HEK293T (cell line): ENCODE measurements around the gene LIPN.

Experiments
- CTCF ChIA-PET: fragments of 350-600 bp; formaldehyde crosslinking; extraction: SDS; loops from one replicate; lab custom pipeline; 2021; ENCODE audit warnings: antibody characterized with exemption, inconsistent platforms; lab: Yijun Ruan, JAX
- POLR2A ChIA-PET: fragments of 350-600 bp; formaldehyde crosslinking; extraction: SDS; loops from one replicate; lab custom pipeline; 2020; ENCODE audit warnings: antibody characterized with exemption, inconsistent platforms; lab: Yijun Ruan, JAX
- DNase-seq: peaks from one replicate; pipeline ENCODE4 v3.0.0; 2012; ENCODE audit warnings: mixed read lengths; ENCODE audit errors: extremely low spot score
- ARNT ChIP-seq: fragments of 450-650 bp; IDR thresholded peaks from 2 replicates; pipeline ENCODE4 v1.6.1; 2017; ENCODE audit warnings: mild to moderate bottlenecking
- BHLHE40 ChIP-seq: fragments of 450-650 bp; IDR thresholded peaks from 2 replicates; pipeline ENCODE4 v1.6.1; 2016; ENCODE audit warnings: mild to moderate bottlenecking, moderate library complexity, borderline replicate concordance
- CTBP1 ChIP-seq: fragments of 450-650 bp; IDR thresholded peaks from 2 replicates; pipeline ENCODE4 v1.6.1; 2016; ENCODE audit warnings: borderline replicate concordance
- ELF4 ChIP-seq: fragments of 450-650 bp; IDR thresholded peaks from 2 replicates; pipeline ENCODE4 v1.6.1; 2017; ENCODE audit warnings: antibody characterized with exemption
- FOXA1 ChIP-seq: fragments of 450-650 bp; IDR thresholded peaks from 2 replicates; pipeline ENCODE4 v1.6.1; 2016; ENCODE audit warnings: mild to moderate bottlenecking
- FOXK2 ChIP-seq: fragments of 450-650 bp; IDR thresholded peaks from 2 replicates; pipeline ENCODE4 v1.6.1; 2016; ENCODE audit warnings: mild to moderate bottlenecking
- FOXM1 ChIP-seq: fragments of 450-650 bp; IDR thresholded peaks from 2 replicates; pipeline ENCODE4 v1.6.1; 2017; ENCODE audit warnings: mild to moderate bottlenecking, borderline replicate concordance
- HDGF ChIP-seq: fragments of 450-650 bp; IDR thresholded peaks from 2 replicates; pipeline ENCODE4 v1.6.1; 2017; ENCODE audit warnings: antibody characterized with exemption, borderline replicate concordance
- L3MBTL2 ChIP-seq: fragments of 450-650 bp; conservative IDR thresholded peaks from 2 replicates; pipeline ENCODE4 v1.6.1; 2016; ENCODE audit warnings: mild to moderate bottlenecking
- LEF1 ChIP-seq: fragments of 450-650 bp; IDR thresholded peaks from 2 replicates; pipeline ENCODE4 v1.6.1; 2017; ENCODE audit warnings: mild to moderate bottlenecking, borderline replicate concordance
- NFRKB ChIP-seq: fragments of 450-650 bp; IDR thresholded peaks from 2 replicates; pipeline ENCODE4 v1.6.1; 2016; ENCODE audit warnings: mild to moderate bottlenecking, moderate library complexity
- SP1 ChIP-seq: fragments of 450-650 bp; IDR thresholded peaks from 2 replicates; pipeline ENCODE4 v1.6.1; 2017
- SUZ12 ChIP-seq: fragments of 450-650 bp; IDR thresholded peaks from 2 replicates; pipeline ENCODE4 v1.6.1; 2016; ENCODE audit warnings: mild to moderate bottlenecking
- TARDBP ChIP-seq: fragments of 450-650 bp; IDR thresholded peaks from 2 replicates; pipeline ENCODE4 v1.6.1; 2016
- ZNF384 ChIP-seq: fragments of 450-650 bp; IDR thresholded peaks from 2 replicates; pipeline ENCODE4 v1.6.1; 2016
- TF ChIP-seq, protein P1 (sequence below): fragments of 450-650 bp; IDR thresholded peaks from 2 replicates; pipeline ENCODE4 v1.6.1; 2016

LIPN gene

GRCh38 chr10:88819290-88819689, 59.5 kb downstream of the LIPN start:
- DNase-seq, result no peak
- CTCF ChIA-PET, result no interaction called here
- TF ChIP-seq CTBP1 (no peak), FOXM1 (no peak), SUZ12 (no peak), ELF4 (no peak), ZNF384 (no peak), SP1 (no peak), L3MBTL2 (no peak), ARNT (no peak), LEF1 (no peak), TARDBP (no peak), HDGF (no peak), FOXA1 (no peak), NFRKB (no peak), FOXK2 (no peak), BHLHE40 (no peak)
- TF ChIP-seq, protein P1, sequence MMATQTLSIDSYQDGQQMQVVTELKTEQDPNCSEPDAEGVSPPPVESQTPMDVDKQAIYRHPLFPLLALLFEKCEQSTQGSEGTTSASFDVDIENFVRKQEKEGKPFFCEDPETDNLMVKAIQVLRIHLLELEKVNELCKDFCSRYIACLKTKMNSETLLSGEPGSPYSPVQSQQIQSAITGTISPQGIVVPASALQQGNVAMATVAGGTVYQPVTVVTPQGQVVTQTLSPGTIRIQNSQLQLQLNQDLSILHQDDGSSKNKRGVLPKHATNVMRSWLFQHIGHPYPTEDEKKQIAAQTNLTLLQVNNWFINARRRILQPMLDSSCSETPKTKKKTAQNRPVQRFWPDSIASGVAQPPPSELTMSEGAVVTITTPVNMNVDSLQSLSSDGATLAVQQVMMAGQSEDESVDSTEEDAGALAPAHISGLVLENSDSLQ, result no peak
- POLR2A ChIA-PET, result no interaction called here

DNA sequence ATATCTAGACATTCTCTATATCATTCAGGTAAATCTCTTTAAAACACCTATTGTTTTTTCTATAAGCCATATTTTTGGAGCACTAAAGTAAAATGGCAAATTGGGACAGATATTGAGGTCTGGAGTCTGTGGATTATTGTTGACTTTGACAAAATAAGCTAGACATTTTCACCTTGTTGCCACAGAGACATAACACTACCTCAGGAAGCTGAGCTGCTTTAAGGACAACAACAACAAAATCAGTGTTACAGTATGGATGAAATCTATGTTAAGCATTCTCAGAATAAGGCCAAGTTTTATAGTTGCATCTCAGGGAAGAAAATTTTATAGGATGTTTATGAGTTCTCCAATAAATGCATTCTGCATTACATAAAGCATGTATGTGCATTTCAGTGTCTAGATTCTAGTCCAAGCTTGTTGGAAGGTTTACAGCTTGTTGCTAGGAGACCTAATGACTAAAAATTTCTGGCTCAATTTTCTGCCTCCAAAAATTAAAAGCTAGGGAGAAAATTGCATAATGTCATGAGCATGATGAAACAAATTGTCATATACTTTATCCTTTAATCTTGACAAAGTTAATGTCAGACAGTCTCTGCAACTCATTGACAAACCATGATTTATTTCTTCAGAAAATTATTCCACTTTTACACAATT, 61.1 kb downstream of the LIPN start:
- POLR2A ChIA-PET, result no interaction called here
- DNase-seq, result no peak
- CTCF ChIA-PET, result interaction anchor here (0.9 to 1.2 kb wide), 2 partner anchors 15 to 93 kb away, joined by 3 read pairs; no protein-coding TSS in a partner anchor

GRCh38 chr10:88826388-88826787, 66.6 kb downstream of the LIPN start:
- DNase-seq, result no peak
- CTCF ChIA-PET, result interaction anchor here (1.4 kb wide), 1 partner anchor 9 kb away, joined by 7 read pairs; no protein-coding TSS in a partner anchor
- POLR2A ChIA-PET, result no interaction called here
- TF ChIP-seq ZNF384, result no peak

More for the DNA sequence above, 61.1 kb downstream of the LIPN start:
- no peak for TF ChIP-seq SUZ12
- no peak for TF ChIP-seq SP1
- TF ChIP-seq HDGF, result no peak
- TF ChIP-seq, protein P1, result no peak
- TF ChIP-seq FOXA1, result no peak
- TF ChIP-seq FOXK2, result no peak
- TF ChIP-seq LEF1, result no peak
- no peak for TF ChIP-seq L3MBTL2
- no peak for TF ChIP-seq BHLHE40
- TF ChIP-seq TARDBP, result no peak
- no peak for TF ChIP-seq CTBP1
- TF ChIP-seq ZNF384, result no peak
- no peak for TF ChIP-seq FOXM1
- TF ChIP-seq ELF4, result no peak
- no peak for TF ChIP-seq ARNT
- TF ChIP-seq NFRKB, result no peak

GRCh38 chr10:88827671-88828070, 67.9 kb downstream of the LIPN start:
- CTCF ChIA-PET, result interaction anchor here (0.7 kb wide), 1 partner anchor 22 kb away, joined by 4 read pairs; no protein-coding TSS in a partner anchor
- POLR2A ChIA-PET, result no interaction called here
- DNase-seq, result no peak

DNA sequence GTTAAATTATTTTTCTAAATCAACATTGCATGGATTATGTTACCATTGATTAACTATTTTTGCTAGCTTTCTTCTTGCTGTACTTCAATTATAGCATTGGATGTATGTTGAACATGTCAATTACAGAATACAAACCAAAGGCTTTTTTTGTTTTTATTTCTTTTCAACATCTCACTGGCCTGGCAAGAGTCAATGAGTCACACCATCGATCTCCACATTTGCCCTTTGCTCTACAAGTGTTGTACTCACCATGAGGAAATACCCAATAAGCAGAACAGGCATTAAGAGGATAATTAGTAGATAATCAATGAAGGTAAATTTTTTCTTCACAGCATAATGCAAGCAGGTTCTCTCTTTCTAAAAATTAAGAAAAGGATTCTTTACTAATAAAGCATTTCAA, 68.5 kb downstream of the LIPN start:
- DNase-seq, result no peak
- ChIA-PET POLR2A (no interaction called here), CTCF (no interaction called here)
- no peak for TF ChIP-seq FOXM1
- TF ChIP-seq SUZ12, result no peak
- TF ChIP-seq BHLHE40, result no peak
- TF ChIP-seq CTBP1, result no peak
- no peak for TF ChIP-seq FOXK2
- TF ChIP-seq, protein P1, result no peak
- no peak for TF ChIP-seq ELF4
- TF ChIP-seq ZNF384, result no peak
- no peak for TF ChIP-seq ARNT
- TF ChIP-seq HDGF, result no peak
- no peak for TF ChIP-seq FOXA1
- no peak for TF ChIP-seq TARDBP
- TF ChIP-seq NFRKB, result no peak

More at GRCh38 chr10:88827671-88828070, 67.9 kb downstream of the LIPN start:
- TF ChIP-seq, protein P1, result no peak
- TF ChIP-seq BHLHE40 (no peak), L3MBTL2 (no peak), ARNT (no peak), LEF1 (no peak), NFRKB (no peak)
